HG02642 (cell line): ENCODE measurements around the gene SLC22A14.
A peak's percentile ranks its signal among the peaks of the same experiment; 100 is the strongest.

ENCODE experiments used
- ATAC-seq: cut with Tn5 transposase; IDR thresholded peaks from one replicate; pipeline ENCODE4 v1.9.1; 2021; ENCODE audit warnings: mild to moderate bottlenecking; ENCODE audit not compliant: unreplicated experiment, poor library complexity

SLC22A14 gene

GRCh38 chr3:38337703-38338102 lies 55.6 kb downstream of the SLC22A14 start:
- no peak for ATAC-seq

GRCh38 chr3:38343797-38344594 lies 61.9 kb downstream of the SLC22A14 start:
- ATAC-seq = no peak

DNA sequence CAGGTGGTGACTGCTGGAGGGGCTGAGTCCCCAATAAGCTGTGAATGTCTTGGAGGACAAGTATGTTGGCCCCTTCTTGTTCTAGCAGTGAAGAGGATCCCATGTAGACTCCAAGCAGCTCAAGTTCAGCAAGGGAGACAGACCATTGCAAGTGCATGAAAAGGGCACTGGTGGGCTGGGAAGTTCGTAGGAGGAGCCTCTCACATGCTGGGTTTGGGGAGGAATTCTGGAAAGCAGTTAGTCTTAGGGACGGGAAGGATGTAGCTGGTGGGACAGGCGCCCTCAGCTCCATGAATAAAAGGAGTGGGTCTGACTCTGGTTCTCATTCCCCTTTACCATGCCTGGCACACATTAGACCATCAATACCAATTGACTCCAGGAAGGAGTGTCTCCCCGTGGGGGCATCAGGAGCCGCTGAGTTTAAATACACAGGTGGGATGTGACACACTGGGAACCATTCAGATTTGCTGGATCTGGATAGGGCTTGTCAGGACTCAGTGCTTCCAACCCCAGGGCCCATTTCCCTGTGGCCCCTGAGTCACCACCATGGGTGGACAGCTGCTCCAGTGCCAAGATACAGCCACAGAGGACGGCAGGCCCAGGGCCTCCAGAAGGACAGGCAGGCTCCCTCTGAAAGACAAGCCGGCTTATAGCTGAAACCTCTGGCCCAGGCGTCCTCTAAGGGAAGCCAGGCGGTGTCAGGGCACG lies 63.9 kb downstream of the SLC22A14 start:
- ATAC-seq = peak; percentile 31

GRCh38 chr3:38346587-38347410 lies 64.7 kb downstream of the SLC22A14 start, which contains the start of gene XYLB:
Gene XYLB, plus strand, starts transcription at chr3:38346785. Its CDS starts 84 bp downstream, at chr3:38346869.
- peak; percentile 99 for ATAC-seq

GRCh38 chr3:38347421-38348200 lies 65.5 kb downstream of the SLC22A14 start:
- no peak for ATAC-seq

DNA sequence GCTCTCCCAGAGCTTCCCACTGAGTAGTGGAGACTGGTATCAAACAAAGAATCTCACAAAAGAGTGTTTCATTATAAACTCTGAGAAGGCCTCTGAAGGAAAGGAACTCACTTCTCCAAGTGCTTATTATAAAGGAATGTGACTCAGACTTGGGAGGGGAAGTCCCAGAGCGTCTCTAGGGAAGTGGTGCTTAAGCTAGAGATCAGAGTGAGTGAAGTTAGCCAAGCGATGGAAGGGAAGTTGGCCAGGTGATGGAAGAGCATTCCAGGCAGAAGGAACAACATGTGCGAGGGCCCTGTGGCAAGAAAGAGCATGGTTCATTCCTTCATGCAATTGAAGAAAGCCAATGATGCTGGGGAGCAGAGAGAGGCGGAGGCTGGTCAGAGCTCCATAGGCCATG lies 66.8 kb downstream of the SLC22A14 start:
- ATAC-seq = no peak

DNA sequence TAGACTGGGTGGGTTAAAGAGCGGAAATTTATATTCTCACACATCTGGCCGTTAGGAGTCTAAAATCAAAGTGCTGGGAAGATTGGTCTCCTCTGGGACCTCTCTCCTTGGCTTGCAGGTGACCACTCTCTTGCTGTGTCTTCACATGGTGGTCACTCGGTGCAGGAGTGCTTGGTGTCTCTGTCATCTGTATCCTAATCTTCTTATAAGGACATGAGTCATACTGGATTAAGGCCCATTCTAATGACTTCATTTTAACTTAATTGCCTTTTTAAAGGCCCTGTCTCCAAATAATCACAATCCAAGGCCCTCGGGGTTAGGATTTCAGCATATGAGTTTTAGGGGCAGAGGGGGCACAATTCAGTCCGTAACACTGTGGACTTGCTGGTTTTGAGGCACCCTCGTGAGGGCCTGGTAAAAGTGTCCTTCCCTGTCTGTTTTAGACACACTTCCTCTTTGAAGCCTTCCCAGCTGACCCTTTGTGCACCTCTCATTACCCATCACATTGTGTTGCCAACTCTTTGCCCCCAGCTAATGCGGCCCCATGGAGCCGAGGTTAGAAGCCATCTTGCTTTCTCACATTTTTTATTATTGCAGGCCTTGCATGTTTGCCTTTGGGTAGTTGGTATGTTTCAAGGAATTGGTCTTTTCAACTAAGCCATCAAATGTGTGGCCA lies 67.7 kb downstream of the SLC22A14 start:
- ATAC-seq = no peak

- no peak for ATAC-seq
These were observed 71.1 kb downstream of the SLC22A14 start for GRCh38 chr3:38353151-38353550.

DNA sequence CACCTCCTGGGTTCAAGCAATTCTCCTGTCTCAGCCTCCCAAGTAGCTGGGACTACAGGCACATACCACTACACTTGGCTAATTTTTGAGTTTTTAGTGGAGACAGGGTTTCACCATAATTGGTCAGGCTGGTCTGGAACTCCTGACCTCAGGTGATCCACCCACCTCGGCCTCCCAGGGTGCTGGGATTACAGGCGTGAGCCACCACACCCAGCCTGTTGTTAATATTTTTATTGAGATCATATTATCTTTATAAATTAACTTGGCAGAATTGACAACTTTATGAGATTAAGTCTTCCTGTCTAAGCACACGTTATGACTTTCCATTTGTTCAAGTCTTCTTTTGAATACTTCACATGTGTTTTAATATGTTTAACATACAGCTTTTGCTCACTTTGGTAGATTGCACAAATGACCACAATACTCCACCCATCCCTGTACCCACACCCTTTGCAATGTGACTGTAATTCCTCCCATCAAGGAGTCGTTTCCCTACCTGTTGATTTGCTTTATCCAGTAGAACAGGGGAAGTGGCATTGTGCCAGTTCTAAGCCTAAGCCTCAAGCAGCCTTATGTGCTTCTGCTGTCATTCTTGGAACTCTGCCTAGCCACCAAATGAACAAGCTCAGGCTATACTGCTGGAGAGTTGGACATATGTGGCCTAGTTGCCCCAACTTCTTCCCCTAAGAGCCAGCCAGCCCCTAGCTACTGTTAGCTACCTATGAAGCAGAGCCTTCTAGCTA lies 72.7 kb downstream of the SLC22A14 start:
- no peak for ATAC-seq

DNA sequence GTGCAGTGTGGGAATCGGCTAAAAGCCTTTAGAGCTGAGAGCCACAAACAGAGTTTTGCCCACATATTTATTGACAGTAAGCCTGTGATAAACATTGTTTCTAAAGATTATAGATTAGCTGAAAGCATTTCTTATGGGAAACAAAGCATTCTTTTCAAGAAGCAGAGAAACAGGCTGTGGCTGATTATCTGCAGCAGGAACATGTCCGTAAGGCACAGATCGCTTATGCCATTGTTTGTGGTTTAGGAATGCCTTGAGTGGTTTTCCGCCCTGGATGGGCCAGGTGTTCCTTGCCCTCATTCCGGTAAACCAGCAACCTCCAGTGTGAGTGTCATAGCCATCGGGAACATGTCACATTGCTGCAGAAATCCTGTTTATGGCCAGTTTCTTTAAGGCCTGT lies 76.9 kb downstream of the SLC22A14 start:
- no peak for ATAC-seq

DNA sequence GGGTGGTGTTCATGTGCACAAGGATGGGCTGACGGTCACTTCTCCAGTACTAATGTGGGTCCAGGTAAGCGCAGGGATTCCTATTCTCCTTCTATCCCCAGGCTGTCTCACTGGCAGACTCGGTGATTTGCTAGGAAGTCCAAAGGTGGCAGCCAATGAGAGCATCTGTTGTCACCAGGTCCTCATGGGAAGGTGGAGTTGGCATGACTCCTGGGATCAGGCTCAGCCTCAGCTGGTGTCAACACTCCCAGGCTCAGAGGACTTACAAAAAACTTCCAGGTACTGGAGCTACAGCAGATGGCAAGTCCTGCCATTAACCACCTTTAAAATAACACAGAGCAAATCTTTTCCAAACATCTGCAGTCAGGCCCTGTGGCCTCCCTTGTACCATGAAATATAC lies 78.3 kb downstream of the SLC22A14 start:
- no peak for ATAC-seq

- ATAC-seq = no peak
These were observed 79.4 kb downstream of the SLC22A14 start for GRCh38 chr3:38361496-38361895.

GRCh38 chr3:38362825-38363224 lies 80.7 kb downstream of the SLC22A14 start:
- ATAC-seq = no peak

DNA sequence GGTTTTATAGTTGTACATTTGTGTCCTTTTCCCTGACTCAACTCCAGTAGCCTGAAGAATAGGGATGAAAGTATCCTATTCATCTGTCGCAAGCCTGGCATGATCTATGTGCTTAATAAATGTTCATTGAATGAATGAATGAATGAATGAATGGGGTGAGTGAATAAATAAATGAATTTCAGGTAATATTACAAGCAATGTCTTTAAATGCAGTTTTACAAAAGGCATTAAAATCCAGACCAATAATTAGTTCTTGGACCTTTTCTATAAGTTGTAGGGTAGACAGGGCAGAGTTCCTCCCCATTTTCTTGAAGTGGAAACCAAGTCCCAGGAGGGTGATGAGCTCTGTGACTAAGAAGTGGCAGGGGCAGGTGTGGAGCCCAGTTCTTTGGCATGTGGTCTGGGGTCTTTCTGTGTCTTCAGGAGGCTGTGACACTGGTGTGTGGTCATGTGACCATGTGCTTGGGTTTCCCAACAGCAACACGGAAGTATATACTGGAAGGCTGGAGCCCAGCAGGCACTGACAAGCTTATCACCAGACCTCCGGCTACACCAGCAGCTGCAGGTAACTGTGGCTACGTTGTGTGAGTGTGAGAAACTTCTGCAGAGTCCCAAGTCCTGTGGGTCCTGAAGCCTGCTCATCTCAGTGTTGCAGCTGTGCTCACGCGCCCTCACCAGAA lies 82.8 kb downstream of the SLC22A14 start:
- no peak for ATAC-seq

GRCh38 chr3:38365469-38366062 lies 83.5 kb downstream of the SLC22A14 start:
- ATAC-seq = no peak

DNA sequence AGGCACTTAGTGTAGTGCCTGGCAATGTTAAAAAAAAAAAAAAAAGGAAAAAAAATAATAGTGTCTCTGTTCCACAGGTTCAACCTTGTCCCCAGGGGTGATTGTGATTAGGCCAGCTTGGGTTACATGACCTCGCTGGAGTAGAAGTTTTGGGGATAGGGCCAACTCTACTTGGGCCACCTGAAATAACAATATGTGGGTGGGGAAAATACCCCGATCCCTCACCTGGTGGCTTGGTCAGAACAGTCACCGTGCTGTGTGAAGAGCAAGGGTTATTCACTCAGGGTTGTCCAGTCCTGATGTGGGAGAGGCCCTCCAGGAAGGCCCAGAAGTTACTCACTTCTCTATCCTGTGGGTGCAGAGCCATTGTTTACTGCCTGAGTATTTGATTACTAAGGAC lies 84.0 kb downstream of the SLC22A14 start:
- ATAC-seq = no peak

DNA sequence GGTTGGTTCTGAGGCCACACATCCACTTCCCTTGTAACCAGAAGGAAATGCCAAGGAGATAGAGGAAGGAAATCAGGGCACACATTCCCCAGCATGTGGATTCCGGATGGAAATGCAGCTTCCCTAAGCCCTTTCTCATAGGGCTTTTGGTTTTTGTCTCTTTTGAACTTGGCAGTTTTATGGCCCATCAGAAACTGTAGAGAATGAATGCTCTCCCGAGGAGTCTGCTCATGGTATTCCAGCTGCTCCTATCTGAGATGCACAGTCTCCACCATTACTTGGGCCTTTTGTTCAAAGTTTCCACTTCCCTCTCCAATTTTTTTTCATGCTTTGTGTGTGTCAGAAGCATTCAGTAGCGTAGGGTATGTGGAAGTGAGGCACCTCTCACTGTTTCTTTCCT lies 85.7 kb downstream of the SLC22A14 start:
- ATAC-seq = no peak
